T-helper 2 cell treated with Interferon-gamma antibody and Interleukin-4, amounts not matched to agents 5 μg/mL and 100 μg/mL, for 36 hours (primary cell): ENCODE measurements around the gene DOK1.

Source experiments
- DNase-seq: peaks from one replicate; pipeline ENCODE4 v3.0.0; 2021; ENCODE audit warnings: low spot score
- H3K27ac Mint-ChIP-seq: one replicate; pipeline ENCODE4 v1.8.0; 2021; ENCODE audit warnings: mild to moderate bottlenecking, mixed read lengths
- H3K27me3 Mint-ChIP-seq: one replicate; pipeline ENCODE4 v1.8.0; 2021; ENCODE audit warnings: low read depth, mixed read lengths
- H3K36me3 Mint-ChIP-seq: one replicate; pipeline ENCODE4 v1.8.0; 2021; ENCODE audit warnings: low read depth, mixed read lengths
- H3K4me1 Mint-ChIP-seq: one replicate; pipeline ENCODE4 v1.8.0; 2021; ENCODE audit warnings: low read depth, mixed read lengths
- H3K4me3 Mint-ChIP-seq: one replicate; pipeline ENCODE4 v1.8.0; 2022; ENCODE audit warnings: mild to moderate bottlenecking, moderate library complexity, mixed read lengths
- H3K9me3 Mint-ChIP-seq: one replicate; pipeline ENCODE4 v1.8.0; 2021; ENCODE audit warnings: mixed read lengths

DOK1 gene

DNA sequence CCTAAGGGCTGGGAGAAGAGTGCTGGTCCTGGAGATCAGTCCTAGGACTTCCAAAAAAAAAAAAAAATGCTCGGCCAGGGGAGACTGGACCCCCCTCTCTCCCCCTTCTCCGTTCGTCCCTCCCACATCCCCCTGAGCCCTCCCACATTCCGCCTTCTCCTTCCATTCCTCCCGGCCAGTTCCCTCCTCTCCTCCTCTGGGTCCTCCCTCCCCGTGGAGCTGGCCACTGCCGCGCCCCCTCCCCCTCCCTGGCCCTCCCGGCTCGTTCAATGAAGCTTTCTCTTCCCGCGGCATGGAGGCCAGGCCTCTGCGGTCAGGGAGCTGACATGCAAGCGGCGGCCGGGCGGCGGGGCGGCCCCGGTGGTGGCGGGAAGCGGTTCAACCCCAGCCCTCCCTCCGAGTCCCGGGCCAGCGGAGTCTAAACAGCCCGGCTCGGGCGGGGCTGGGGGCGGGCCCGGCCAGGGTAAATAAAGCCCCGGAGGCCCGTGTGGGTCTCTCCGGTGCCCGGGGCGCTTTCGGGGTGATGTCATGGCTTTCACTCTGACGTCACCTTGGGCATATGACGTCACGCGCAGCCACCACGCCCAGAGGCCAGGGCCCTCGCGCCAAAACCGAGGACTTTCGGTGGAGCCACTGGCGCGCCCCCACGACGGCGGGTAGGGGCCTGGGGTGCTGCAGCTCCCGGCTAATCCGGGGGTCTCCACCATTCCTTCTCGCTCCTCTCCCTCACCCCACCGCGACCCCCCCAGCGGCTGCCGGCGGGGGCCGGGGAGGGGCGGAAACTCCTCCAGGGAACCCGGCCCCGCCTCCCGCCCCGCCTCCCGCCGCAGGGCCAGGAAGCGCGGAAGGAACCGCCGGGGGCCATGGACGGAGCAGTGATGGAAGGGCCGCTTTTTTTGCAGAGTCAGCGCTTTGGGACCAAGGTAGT, at the start of gene DOK1, which contains the start of gene LOXL3:
TSS of gene DOK1 (plus strand) at position 829 of the 928 bp plus-strand sequence. CDS start at position 864, 35 bp downstream.
TSS of gene LOXL3 (minus strand) at position 51 of the 928 bp plus-strand sequence. CDS start 1,308 bp downstream, outside the sequence.
- Mint-ChIP-seq H3K27ac (peak within 1 kb of the TSS; percentile 96), H3K27me3 (peaks cover 2% of the 10 kb centered on the region), H3K4me3 (peak within 1 kb of the TSS; percentile 94), H3K4me1 (peaks cover 26% of the 10 kb centered on the region), H3K9me3 (no peaks in the 10 kb centered on the region), H3K36me3 (peaks cover 11% of the 10 kb centered on the region)
- peak; percentile 79 for DNase-seq

GRCh38 chr2:74505448-74506246, 48.9 kb upstream of the DOK1 start:
- H3K4me1 Mint-ChIP-seq, result peaks cover 41% of the 10 kb centered on the region
- peak overlapping the region; percentile 47 for H3K4me3 Mint-ChIP-seq
- H3K36me3 Mint-ChIP-seq, result peaks cover 26% of the 10 kb centered on the region
- H3K27ac Mint-ChIP-seq, result no peak overlapping the region
- DNase-seq, result no peak
- peaks cover 30% of the 10 kb centered on the region for H3K27me3 Mint-ChIP-seq
- H3K9me3 Mint-ChIP-seq, result no peaks in the 10 kb centered on the region

GRCh38 chr2:74507145-74507925, 47.2 kb upstream of the DOK1 start, which contains the start of gene PCGF1:
Gene PCGF1, minus strand, starts transcription at chr2:74507695. Its CDS starts 27 bp downstream, at chr2:74507668.
- Mint-ChIP-seq H3K4me3 (peak within 1 kb of the TSS; percentile 96), H3K36me3 (peaks cover 23% of the 10 kb centered on the region), H3K9me3 (no peaks in the 10 kb centered on the region), H3K4me1 (peaks cover 44% of the 10 kb centered on the region), H3K27ac (peak within 1 kb of the TSS; percentile 99), H3K27me3 (peaks cover 27% of the 10 kb centered on the region)
- DNase-seq, result peak; percentile 97

GRCh38 chr2:74507926-74508520, 46.5 kb upstream of the DOK1 start:
- peak overlapping the region; percentile 96 for H3K4me3 Mint-ChIP-seq
- H3K27ac Mint-ChIP-seq, result peak overlapping the region; percentile 99
- no peaks in the 10 kb centered on the region for H3K9me3 Mint-ChIP-seq
- peaks cover 41% of the 10 kb centered on the region for H3K4me1 Mint-ChIP-seq
- DNase-seq, result no peak
- peaks cover 23% of the 10 kb centered on the region for H3K36me3 Mint-ChIP-seq
- peaks cover 29% of the 10 kb centered on the region for H3K27me3 Mint-ChIP-seq

- Mint-ChIP-seq H3K27ac (no peak overlapping the region), H3K4me1 (peaks cover 34% of the 10 kb centered on the region), H3K9me3 (no peaks in the 10 kb centered on the region), H3K27me3 (peaks cover 41% of the 10 kb centered on the region), H3K36me3 (peaks cover 12% of the 10 kb centered on the region), H3K4me3 (no peak overlapping the region)
- DNase-seq, result no peak
These were observed 44.2 kb upstream of the DOK1 start for GRCh38 chr2:74510272-74510671.

GRCh38 chr2:74511104-74511989, 43.2 kb upstream of the DOK1 start:
- Mint-ChIP-seq H3K36me3 (peaks cover 7% of the 10 kb centered on the region), H3K4me1 (peaks cover 32% of the 10 kb centered on the region), H3K27ac (no peak overlapping the region), H3K27me3 (peaks cover 48% of the 10 kb centered on the region), H3K9me3 (no peaks in the 10 kb centered on the region), H3K4me3 (no peak overlapping the region)
- no peak for DNase-seq

- H3K4me3 Mint-ChIP-seq, result peak overlapping the region; percentile 55
- peaks cover 8% of the 10 kb centered on the region for H3K36me3 Mint-ChIP-seq
- H3K9me3 Mint-ChIP-seq, result no peaks in the 10 kb centered on the region
- peaks cover 35% of the 10 kb centered on the region for H3K4me1 Mint-ChIP-seq
- DNase-seq, result no peak
- peaks cover 64% of the 10 kb centered on the region for H3K27me3 Mint-ChIP-seq
- no peak overlapping the region for H3K27ac Mint-ChIP-seq
These were observed 41.5 kb upstream of the DOK1 start for GRCh38 chr2:74512744-74513604.

GRCh38 chr2:74513605-74514367, 40.7 kb upstream of the DOK1 start:
- Mint-ChIP-seq H3K4me3 (peak overlapping the region; percentile 55), H3K36me3 (peaks cover 8% of the 10 kb centered on the region), H3K4me1 (peaks cover 28% of the 10 kb centered on the region), H3K27ac (no peak overlapping the region), H3K27me3 (peaks cover 69% of the 10 kb centered on the region), H3K9me3 (no peaks in the 10 kb centered on the region)
- DNase-seq, result no peak

- peaks cover 8% of the 10 kb centered on the region for H3K36me3 Mint-ChIP-seq
- H3K27ac Mint-ChIP-seq, result no peak within 1 kb of the TSS
- no peaks in the 10 kb centered on the region for H3K9me3 Mint-ChIP-seq
- peaks cover 77% of the 10 kb centered on the region for H3K27me3 Mint-ChIP-seq
- peaks cover 27% of the 10 kb centered on the region for H3K4me1 Mint-ChIP-seq
- no peak for DNase-seq
- H3K4me3 Mint-ChIP-seq, result peak within 1 kb of the TSS; percentile 82
These were observed 39.9 kb upstream of the DOK1 start, which contains the start of gene TLX2 for GRCh38 chr2:74514368-74515270. Gene TLX2, plus strand, starts transcription at chr2:74514450. Its CDS starts 357 bp downstream, at chr2:74514807.

- DNase-seq, result no peak
- Mint-ChIP-seq H3K27ac (peak overlapping the region; percentile 49), H3K27me3 (peaks cover 80% of the 10 kb centered on the region), H3K36me3 (peaks cover 8% of the 10 kb centered on the region), H3K4me3 (peak overlapping the region; percentile 82), H3K9me3 (no peaks in the 10 kb centered on the region), H3K4me1 (peaks cover 24% of the 10 kb centered on the region)
These were observed 39.1 kb upstream of the DOK1 start for GRCh38 chr2:74515271-74515980.
